GM18517 (cell line): Measurements from ENCODE around the gene POLR2F.

ENCODE experiments used
- ATAC-seq: cut with Tn5 transposase; IDR thresholded peaks from one replicate; pipeline ENCODE4 v1.9.1; 2021; ENCODE audit warnings: mild to moderate bottlenecking, moderate library complexity; ENCODE audit not compliant: unreplicated experiment

Gene POLR2F

DNA sequence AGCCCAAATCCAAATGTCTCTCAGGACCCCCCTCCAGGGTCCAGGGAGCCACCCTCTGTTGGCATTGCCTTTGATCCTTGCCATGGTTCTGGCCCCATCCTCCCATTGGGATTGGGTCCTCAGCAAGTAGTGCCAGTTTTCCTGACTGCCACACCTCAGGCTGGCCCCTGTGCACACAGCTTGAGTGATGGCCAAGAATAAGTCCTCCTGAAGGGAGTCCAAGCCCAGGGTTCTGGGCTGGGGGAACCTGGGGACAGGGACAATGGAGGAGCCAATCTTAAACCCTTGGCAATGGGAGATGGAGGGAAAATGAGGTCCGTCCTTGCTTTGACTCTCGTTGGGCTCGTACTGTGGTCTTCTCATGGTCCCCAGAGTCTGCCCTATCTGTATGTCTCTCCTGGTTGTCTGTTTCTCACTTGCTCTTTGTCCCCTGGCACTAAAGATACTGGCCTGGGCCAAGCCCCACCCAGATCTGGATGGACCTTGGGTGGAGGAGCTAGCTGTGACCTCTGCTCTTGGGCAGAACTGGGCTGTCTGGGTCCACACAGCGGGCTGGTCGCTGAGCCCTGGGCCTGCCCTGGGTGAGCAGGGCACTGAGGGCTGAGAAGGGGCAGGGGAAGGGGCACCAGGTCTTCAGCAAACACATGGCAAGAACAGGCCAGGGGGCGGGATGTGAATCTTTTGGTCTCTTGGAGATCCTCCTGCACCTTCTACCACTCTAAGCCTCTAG, 27.9 kb downstream of the POLR2F start:
- ATAC-seq: no peak

DNA sequence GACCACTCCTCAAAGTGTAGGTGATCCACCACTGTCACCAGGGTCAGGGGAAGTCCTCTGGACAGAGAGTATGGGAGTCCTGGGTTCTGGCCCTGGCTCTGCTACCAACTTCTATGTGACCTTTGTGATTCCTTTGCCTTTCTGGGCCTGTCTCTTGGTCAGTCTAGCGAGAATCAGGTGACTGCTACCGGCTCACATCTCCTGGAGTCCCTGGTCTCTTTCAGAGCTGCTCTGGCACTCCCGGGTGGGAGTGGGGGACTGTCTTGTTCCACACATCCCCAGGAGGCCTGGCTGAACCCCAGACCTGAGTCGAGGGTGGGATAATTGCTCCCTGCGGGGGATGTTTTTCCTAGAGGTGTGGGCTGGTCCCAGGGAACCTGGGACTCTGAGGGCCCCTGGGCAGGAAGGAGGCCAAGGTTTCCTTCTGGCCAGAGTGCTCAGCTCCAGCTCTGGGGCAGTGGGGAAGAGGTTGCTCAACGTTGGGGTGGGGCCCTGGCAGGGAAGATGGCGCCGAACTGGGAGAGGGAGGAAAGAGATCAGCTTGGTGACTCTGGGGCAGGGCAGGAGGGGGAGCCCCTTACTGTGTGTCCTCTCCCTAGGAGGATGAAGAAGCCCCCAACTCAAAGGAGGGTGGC, 28.8 kb downstream of the POLR2F start:
- ATAC-seq: no peak

DNA sequence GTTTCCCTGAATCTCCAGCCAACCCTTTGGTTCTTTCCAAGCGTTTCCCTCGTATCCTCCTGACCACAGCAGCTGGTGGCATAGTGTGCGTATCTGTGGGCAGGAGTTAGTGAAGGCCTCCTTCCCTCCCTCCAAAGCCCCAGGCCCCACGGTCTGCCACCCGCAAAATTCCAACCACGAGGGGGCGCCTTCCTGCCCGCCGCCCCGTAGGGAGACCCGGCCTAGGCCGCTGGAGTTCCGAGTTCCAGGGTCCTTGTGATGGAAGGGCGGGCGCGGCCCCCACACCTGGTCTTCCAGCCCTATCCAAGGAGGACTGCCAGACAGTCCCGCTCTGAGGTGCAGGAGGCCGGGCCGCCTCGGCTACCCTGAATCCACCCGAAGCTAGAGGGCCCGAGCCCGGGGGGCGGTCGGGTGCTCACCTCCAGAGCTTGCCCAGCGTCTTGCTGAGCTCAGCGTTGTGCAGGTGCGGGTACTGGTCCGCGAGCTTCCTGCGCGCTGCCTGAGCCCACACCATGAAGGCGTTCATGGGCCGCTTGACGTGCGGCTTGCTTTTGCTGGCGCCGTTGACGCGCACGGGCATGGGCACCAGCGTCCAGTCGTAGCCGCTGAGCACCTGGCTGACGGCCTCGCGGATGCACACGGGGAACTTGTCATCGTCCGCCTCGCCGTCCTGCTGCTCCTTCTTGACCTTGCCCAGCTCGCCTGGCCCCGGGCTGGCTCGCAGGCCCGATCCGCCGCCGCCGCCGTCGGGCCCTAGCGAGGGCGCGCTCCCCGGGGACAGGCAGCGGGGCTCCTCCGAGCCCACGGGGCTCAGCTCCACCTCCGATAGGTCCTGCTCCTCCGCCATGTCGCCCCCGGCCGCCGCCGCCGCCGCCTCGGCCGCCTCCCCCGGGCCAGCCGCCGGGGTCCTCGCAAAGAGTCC, 29.7 kb downstream of the POLR2F start:
- no peak for ATAC-seq

DNA sequence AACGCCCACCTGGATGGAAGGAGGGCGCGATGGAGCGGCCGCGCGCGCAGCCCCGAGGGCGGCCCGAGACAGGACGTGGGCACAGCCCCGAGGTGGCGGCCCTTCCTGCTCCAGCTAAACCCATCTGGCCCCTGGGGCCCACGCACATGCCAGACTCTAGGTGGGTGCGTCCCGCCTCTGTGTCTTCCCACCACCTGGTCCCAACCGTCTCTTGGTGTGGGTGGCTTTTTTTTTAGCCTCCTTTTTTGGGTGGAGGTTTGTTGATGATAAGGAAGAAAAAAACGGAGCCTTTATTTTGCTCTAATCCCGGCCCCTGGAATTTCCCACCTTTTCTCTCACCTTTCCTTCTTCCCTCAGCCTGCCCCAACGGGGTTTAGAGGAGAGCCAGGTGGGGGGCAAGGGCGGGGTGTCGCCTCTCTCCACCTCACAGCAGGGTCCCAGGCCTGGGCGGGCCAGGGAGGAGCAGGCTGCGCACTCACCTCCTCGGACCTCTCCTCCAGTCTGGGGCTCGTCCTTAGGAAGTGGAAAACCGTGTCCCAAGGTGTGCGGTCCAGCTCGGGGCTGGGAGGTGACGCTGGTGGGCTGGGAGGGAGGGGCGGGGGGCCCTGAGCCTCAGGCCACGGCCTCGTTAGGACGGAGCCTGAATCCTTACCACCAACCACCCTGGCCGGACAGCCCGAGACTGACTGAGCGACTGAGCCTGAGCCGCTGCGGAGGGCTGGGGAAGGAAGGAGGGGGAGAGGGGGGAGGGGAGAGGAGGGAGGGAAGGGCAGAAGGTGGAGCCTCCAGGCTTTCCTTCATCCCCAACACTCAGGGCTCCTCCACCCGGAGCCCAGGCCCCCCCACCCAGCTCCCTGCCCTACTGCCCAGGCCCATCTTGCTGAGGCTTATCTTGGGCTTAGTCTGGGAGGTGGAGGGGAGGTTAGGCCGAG, 30.6 kb downstream of the POLR2F start, which contains the start of gene SOX10:
Gene SOX10, minus strand, starts transcription at position 696 of the 932 bp plus-strand sequence. CDS start 771 bp downstream, outside the sequence.
- ATAC-seq: no peak

DNA sequence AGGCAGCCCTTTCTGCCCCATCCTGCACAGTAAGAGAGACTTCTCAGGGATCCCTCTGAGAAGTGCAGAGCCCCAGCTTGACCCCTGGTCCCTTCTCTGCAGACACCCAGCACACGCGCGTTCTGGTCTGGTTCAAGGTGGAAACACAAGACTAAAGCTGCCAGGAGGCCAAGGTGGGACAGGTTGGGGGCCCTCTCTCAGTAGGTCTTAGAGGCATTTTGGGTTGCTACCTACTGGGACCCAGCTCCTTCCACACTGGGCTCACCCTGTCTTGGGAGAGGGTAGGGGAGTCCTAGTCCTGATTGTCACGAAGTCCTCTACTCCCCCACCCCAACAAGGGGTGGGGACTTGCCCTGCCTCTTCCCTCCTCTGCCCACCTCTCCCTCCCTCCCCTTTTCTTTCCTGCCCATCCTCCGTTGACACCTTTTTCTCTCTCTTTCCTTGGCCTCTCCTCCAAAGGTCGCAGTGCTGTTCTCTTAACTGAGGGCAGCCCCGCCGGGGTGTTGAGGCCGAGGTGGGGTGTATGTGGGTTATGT, 31.6 kb downstream of the POLR2F start:
- ATAC-seq: no peak

DNA sequence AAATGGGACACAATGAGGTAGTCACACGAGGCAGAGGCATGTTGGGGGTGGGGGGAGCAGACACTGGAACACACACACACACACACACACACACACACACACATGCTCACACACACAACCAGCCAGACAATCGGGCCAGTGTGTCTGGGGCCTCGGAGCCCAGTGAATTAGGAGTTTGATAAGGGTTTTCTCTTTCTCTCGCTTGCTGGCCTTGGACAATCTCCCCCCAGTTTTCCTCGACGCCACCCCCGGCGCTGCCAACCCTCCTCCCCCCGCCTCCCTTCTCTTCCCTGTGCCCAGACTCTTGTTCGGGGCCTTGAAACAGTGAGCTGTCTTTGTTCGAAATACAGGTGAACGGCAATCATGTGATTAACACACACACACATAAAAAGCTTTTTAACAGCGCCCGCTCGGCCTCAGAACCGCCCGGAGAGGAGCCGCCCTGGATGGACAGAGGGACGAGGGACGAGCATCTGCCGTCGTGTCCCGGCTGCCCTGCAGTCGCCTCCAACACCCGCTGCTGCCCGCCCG, 32.3 kb downstream of the POLR2F start:
- no peak for ATAC-seq

DNA sequence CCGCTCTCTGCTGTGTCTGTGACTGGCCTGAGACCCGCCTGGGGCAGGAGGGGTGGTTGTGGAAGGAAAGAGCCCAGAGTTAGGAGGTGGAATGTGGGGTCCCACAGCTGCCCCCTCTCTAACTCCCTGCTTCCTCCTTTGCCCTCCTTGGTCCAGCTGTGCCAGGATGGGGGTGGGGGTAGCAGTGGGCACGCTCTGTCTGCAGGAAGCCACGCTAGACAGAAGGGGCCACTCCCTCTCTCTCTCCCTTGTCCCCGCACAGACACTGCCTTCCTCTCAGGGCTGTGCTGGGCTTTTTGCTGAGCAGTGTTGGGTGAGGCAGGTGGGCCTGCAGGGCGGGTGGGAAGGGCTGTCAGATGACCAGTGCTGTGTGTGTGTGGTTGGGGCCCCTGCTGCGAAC, 32.9 kb downstream of the POLR2F start:
- ATAC-seq: no peak

DNA sequence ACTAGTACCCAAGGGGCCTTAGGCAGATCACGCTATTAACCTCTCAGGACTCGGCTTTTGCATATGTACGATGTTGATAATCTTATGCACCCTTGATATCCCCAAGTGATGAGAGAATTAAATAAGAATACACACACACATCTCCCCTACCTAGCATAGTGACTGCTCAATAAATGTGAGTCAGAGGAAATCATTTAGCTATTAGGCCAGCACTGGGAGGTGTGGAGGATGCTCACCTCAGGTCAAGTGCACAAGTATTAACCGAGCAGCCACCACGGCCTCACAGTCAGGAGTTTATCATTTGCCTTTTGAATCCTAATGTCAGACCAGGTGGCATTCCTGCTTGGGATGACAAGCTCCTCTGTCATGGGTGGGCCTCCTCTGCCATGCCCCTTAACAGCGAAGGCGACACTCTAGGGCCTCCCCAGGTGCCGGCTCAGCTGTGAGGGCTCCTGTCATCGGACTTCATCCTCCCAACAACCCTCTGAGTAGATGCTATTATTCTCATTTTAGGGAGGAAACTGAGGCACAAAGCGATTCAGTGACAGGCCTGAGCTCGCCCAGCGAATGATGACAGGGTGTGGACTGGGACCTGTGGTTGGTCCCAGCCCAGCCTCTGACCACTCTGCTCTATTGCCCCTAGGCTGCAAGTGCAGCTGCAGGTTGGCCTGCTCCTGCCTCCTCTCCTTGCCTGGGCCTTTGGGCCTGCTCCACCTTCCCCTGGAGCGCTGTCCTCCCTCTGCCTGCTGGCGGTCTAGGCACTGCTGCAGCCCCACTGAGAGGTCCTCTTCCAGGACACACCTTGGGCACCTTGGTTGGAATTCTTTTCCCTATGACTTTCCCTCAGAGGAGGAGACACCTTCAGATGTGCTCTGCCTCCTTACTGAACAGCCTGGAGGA, 35.9 kb downstream of the POLR2F start:
- ATAC-seq: no peak

DNA sequence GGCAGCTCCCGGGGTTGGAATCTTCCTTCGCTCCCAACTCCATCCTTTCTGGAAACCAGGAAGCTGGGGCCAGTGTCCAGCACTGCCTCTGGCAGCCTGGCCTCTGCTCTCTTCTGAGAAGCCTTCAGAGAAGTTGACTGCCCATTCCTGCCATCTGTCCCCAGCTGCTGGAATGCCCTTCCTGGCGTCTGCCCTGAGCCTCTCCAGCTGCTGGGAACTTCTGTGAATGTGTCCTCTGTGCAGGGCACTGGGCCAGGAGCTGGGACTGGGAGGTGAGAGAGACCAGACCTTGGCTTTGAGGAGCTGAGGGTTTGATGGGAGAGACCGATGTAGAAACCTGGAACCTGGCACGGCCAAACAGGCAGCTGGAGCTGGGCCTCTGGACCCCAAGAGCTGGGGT, 36.8 kb downstream of the POLR2F start:
- no peak for ATAC-seq

DNA sequence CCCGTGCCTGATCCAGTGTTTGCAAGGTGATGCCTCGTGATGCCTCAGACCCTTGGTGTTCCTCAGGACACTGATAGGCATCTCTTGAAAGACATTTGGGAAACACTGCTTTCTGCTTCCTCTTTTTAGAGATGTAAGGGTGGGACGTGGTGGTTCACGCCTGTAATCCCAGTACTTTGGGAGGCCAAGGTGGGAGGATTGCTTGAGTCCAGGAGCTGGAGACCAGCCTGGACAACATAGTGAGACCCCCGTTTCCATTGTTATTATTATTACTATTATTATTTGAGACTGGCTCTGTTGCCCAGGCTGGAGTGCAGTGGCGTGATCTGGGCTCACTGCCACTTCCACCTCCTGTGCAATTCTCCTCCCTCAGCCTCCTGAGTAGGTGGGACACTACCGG, 37.4 kb downstream of the POLR2F start:
- ATAC-seq: no peak

DNA sequence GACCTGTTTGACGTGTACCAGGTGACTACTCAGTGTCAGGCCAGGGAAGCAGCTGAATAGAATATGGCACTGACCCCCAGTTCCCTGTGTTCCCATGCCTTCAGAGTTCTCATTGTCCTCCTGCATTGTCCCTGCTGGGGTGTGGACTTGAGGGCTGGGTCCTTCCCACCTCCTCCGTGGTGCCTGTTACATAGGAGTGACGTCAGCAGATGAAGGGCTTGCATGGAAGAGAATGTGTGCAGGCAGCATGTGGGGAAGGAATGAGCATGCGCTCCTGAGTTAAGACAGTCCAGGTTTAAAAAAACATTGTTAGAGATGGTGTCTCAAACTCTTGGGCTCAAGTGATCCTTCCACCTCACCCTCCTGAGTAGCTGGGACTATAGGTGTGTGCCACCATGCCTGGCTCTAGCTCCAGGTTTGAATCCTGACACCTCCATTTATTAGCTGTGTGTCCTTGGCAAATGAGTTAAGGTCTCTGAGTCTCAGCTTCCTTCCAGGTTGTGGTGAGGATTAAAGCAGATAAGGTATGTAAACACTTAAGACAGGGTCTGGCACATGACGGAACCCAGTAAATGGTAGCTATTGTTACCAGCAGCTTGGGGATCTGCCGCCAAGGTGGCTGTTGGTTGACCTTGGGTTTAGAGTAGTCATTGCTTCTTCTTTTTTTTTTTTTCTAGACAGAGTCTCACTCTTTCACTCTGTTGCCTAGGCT, 38.4 kb downstream of the POLR2F start:
- ATAC-seq: no peak

DNA sequence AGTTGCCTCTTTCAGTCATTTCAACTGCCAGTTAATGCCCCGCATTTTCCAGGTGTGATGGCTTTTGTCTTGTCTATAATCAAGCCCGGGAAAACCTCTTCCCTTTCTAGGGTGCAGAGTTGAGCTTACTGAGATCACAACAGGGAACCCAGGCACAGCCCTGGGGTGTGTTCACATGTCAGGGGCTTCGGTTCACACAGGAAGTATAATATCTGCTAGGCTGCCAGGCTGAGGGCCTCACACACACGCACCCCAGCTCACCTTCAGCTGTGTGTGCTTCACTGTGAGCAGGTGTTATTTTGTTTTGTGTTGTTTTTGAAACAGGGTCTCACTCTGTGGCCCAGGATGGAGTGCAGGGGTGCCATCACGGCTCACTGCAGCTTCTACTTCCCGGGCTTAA, 40.5 kb downstream of the POLR2F start:
- no peak for ATAC-seq

DNA sequence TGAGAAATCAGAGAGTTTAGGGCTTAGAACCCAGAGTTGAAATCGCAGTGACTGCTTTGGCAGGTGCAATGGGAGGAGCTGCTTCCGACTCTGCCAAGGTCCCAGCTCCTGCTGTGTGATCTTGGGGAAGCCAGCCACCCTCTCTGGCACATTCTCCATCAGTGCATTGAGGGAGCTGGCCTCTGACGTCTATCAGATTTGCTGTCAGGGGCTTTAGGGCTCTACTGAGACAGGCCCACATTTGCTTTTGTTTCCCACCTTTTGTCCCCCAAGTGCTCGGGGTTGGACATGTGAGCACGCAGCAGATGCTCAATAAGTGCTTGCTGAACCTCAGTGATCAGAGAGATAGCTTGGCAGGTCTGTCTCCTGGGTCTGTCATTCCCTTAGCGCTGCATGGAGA, 41.5 kb downstream of the POLR2F start:
- no peak for ATAC-seq

DNA sequence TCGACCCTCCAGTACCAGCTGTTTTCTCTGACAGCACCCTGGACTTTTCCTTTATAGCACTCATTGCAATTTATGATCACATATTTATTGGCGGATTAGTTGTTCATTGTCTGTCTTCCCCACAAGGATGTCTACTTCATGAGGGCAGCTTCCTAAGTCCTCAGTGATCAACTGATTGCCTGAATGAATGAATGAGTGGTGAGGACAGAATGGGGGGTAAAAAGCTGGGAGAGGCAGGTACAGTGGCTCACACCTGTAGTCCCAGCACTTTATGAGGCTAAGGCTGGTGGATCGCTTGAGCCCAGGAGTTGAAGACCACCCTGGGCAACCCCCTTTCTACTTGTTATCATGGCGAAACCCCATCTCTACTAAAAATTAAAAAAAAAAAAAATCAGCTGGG, 42.0 kb downstream of the POLR2F start:
- ATAC-seq: no peak

DNA sequence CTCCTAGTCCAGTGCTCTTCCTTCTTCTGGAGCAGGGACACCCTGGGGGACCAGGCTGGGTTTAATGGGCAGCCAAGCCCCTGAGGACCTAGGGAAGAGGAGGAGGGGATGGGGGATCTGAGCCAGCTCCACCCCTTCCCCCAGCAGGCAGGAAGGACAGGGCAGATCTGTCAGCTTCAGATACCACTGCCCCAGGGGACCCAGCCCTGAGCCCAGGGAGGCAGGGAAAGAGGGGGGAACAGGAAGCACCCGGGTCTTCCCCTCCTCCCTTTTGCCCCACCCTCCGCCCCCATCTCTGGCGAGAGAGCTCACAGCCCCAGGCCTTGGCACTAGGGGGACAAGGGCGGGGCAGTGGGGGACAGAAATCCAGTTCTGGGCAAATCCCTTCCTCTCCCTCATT, 42.6 kb downstream of the POLR2F start:
- ATAC-seq: no peak

DNA sequence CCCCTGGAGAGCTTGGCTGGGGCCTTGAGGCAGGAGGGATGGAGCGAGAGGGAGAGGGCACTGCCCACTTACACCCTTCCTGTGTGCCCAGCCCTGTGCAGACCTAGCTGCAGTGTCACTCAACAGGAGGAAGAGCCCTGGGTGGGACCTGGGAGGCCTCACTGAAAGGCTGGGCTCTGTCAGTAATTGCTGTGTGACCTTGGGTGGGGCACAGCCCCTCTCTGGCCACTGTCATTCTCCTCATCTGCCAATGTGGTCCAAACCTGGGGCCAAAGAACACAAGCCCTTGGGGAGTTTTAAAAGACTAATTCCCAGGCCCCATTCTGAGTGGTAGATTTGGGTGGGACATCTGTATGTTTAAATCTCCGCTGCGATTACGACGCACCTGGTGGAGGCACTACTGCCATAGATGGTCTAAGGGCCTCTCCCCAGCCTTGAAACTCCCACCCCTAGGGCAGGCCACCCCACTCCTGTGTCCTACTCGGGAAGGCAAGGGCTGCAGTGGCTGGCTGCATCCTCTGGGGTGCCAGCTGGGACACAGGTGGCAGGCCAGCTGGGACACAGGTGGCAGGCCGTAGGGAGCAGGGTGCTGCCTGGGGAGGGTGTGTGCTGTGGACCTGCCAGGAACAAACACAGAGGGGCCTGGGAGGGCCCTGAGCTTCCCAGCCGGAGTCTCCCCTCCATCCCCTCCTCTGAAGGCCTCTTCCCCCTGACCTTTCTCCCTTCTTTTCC, 43.2 kb downstream of the POLR2F start:
- ATAC-seq: no peak

DNA sequence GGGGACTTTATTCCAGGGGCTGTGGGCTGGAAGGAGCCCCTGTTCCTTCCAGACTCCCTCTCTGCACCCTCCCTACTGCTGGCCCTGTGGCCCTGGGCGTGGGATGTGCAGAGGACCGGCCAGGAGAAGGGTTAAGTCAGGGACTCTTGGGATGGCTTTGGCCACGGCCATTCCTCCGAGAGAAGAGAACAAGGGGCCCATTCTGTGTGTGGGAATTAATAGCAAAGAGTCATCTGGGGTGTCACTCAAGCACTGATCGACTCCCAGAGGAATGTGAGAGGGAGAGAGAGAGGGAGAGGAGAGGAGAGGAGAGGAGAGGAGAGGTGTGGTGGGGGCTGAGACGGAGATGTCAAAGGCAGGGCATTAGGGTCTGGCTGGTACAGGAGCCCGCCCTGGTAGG, 45.0 kb downstream of the POLR2F start:
- ATAC-seq: no peak

DNA sequence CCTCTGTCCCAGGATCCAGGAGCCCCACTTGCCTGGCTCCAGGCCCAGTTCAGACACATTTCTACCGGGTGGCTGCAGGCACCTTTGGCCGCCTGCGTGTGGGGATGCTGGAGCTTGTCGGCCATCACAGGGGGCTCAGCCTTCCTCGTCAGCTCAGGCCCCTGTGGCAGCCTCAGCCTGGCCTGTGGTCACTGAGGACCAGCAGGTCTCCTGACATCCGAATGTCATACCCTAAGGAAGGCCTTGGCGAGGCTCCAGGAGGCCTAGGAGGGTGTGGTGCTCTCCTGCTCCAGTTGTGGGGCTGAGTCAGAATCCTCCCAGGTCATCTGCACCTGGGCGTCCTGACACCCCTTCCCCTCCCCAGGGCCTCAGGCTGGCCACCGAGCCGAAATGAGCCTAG, 45.7 kb downstream of the POLR2F start:
- ATAC-seq: no peak
